ENCODE data around the gene ZNF362. TPM values are rescaled to one million over a fixed set of nuclear protein-coding genes. Genes with fewer than 3 reads are reported as not detected.

ZNF362 gene
- total RNA-seq, 2 donors from 2014 or later, result 3.0 to 14.1 TPM

DNA sequence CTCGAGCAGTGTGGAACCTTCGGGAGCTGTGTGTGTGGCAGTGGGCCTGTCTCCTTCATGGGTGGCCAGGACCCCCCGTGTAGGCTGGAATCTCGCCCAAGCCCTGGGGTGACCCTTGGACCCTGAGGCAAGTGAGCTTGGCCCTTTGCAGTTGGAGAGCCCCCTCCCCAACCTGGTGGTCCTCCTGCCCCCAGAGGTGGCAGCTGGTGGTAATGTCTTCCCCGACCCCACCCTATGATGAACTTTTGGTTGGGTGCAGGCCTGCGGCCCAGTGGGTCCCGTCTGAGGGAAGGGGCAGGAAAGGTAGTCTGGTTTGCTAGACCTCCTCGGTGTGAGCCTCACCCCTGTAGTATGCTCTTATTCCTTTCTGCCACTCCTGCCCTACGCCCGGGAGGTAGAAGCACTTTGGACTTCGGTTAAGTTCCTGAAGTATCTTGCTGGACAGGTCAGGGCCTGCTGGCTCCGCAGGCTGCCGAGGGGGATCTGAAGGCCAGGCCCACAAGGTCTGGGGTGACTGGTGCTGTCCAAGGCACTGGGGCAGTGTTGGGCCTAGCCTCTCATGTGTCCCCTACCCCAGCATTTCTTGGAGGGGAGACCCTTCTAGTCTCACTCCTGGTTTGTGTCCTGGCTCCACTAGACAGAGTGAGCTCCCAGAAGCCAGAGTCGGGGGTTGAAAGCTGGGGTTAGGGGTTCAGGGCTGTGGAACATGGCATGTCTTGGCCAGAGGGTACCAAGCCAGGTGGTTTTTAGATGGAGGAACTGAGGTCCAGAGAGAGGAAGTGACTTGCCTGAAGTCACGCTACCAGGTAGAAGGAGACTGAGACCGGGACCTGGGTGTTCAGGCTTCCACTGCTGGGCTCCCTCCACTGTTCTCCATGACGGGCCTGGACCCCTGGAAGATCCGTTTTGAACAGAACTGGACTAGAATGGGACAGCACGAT, 1.8 kb downstream of the ZNF362 start:
- no peak for DNase-seq (ENCODE audit: low spot score in 2 of 2)
- H3K36me3 Mint-ChIP-seq, result peaks cover 5 to 6% of the 10 kb centered on the region in 2 donors
- H3K9me3 Mint-ChIP-seq, result no peaks in the 10 kb centered on the region
- ATAC-seq, result no peak
- H3K27ac Mint-ChIP-seq, result peak overlapping the region in 1 of 2 donors; percentile 98

DNA sequence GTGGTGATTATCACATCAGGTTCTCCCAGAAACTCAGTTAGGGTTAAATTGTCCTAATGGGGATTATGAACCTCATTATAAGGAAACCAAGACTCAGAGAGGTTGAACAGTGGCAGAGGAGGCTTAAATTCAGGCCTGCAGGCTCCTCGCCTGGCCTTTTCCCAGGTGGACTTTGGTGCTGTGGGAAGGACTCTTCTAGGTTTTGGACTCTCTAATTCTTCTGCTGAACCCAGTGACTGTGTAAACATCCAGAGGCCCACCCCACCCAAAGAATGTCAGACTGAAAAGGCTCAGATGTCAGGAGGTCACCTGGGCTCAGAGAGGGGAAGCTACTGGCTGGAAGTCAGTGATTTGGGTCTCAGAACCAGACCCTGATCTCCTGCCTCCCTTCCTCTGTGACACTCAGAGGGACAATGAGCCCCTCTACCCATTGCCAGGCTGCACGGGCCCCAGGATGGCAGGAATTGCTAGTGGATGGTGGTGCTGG, 2.5 kb downstream of the ZNF362 start:
- Mint-ChIP-seq H3K36me3 (peaks cover 5 to 6% of the 10 kb centered on the region in 2 donors), H3K9me3 (no peaks in the 10 kb centered on the region), H3K27ac (peak overlapping the region in 1 of 2 donors; percentile 42)
- no peak for DNase-seq (ENCODE audit: low spot score in 2 of 2)
- no peak for ATAC-seq

- DNase-seq (ENCODE audit: low spot score in 2 of 2), result no peak
- peak overlapping the region; percentile 49 to 85 for H3K27ac Mint-ChIP-seq
- ATAC-seq, result peak; percentile 25 to 52
- H3K36me3 Mint-ChIP-seq, result peaks cover 5 to 6% of the 10 kb centered on the region in 2 donors
- no peaks in the 10 kb centered on the region for H3K9me3 Mint-ChIP-seq
Measured at GRCh38 chr1:33259879-33260278, 3.6 kb downstream of the ZNF362 start.

- no peak for DNase-seq (ENCODE audit: low spot score in 2 of 2)
Measured at GRCh38 chr1:33260439-33260838, 4.1 kb downstream of the ZNF362 start.

DNA sequence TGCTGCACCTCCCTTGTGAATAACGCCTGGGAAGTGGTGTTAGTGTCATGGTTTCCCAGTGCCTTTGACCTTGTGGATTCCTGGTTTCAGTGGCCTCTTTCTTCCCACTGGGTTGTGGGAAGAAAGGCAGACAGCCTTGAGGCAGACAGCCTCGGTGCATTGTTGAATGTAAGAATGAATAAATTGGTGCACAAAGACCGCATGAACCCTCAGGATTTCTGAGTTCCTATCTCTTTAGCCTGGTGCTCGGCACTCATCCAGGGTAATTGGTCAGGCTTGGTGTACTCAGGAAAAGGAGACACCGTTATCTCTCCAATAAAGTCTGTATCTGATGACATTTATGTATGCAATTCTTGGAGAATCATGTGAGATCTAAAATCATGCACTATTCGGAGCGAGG, 5.1 kb downstream of the ZNF362 start:
- DNase-seq (ENCODE audit: low spot score in 2 of 2) (no peak), ATAC-seq (no peak)
- no peaks in the 10 kb centered on the region for H3K9me3 Mint-ChIP-seq
- peaks cover 5 to 6% of the 10 kb centered on the region in 2 donors for H3K36me3 Mint-ChIP-seq
- H3K27ac Mint-ChIP-seq, result no peak overlapping the region

More at GRCh38 chr1:33260439-33260838, 4.1 kb downstream of the ZNF362 start:
- H3K27ac Mint-ChIP-seq, result peak overlapping the region in 1 of 2 donors; percentile 49
- H3K9me3 Mint-ChIP-seq, result no peaks in the 10 kb centered on the region
- no peak for ATAC-seq
- H3K36me3 Mint-ChIP-seq, result peaks cover 5 to 6% of the 10 kb centered on the region in 2 donors

GRCh38 chr1:33263890-33264504, 7.7 kb downstream of the ZNF362 start:
- Mint-ChIP-seq H3K27ac (no peak overlapping the region), H3K9me3 (no peaks in the 10 kb centered on the region), H3K36me3 (no peaks in the 10 kb centered on the region)
- DNase-seq (ENCODE audit: low spot score in 2 of 2), result no peak
- ATAC-seq, result no peak

DNA sequence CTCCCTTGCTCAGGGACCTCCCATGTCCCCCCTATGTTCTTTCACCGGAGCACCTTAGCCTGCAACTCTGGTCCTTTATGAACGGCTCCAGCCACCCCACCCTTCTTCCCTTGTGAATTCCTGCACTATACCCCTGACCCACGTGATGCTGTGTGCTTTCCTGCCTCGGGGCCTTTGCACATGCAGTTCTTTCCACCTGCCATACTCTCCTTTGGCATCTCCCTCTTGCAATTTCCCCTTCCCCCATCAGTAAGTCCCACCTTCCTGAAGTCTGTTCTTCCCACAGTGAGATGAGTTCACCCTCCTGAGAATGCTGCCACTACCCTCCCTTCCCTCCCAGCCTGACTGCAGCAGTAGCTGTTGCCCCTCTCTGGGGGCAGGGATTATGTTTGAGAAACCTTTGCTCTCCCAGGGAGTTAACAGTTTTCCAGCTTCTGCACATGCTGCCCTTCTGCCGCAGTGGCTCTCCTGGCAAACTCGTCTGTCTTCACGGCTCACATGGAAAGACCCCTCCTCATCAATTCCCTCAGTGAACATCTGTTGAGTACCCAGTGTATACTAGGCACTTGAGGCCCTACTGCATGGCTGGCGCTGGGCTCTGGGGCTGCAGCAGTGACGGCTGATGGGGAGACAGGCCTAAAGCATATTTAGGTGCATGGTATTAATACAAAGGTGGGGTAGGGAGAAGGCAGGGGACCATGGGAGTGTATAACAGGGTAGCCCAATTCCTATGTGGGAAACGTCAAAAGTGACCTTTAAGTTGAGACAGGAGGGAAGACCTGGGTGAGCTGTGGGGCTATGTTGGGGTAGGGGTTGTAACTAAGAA, 9.7 kb downstream of the ZNF362 start:
- H3K27ac Mint-ChIP-seq, result no peak overlapping the region
- no peak for ATAC-seq

GRCh38 chr1:33266766-33267165, 10.5 kb downstream of the ZNF362 start:
- no peak for DNase-seq (ENCODE audit: low spot score in 2 of 2)
- Mint-ChIP-seq H3K36me3 (no peaks in the 10 kb centered on the region), H3K9me3 (no peaks in the 10 kb centered on the region), H3K27ac (peak overlapping the region in 1 of 2 donors; percentile 80)
- no peak for ATAC-seq

More for the DNA sequence above, 9.7 kb downstream of the ZNF362 start:
- Mint-ChIP-seq H3K36me3 (no peaks in the 10 kb centered on the region), H3K9me3 (no peaks in the 10 kb centered on the region)
- DNase-seq (ENCODE audit: low spot score in 2 of 2), result no peak

- Mint-ChIP-seq H3K27ac (peak overlapping the region in 1 of 2 donors; percentile 80), H3K9me3 (no peaks in the 10 kb centered on the region), H3K36me3 (no peaks in the 10 kb centered on the region)
- DNase-seq (ENCODE audit: low spot score in 2 of 2) (no peak), ATAC-seq (no peak)
Measured at GRCh38 chr1:33267468-33268205, 11.3 kb downstream of the ZNF362 start.

GRCh38 chr1:33268457-33268856, 12.2 kb downstream of the ZNF362 start:
- no peak for DNase-seq (ENCODE audit: low spot score in 2 of 2)
- Mint-ChIP-seq H3K27ac (peak overlapping the region in 1 of 2 donors; percentile 80), H3K9me3 (no peaks in the 10 kb centered on the region), H3K36me3 (no peaks in the 10 kb centered on the region)
- ATAC-seq, result no peak

GRCh38 chr1:33268927-33269610, 12.8 kb downstream of the ZNF362 start:
- no peaks in the 10 kb centered on the region for H3K36me3 Mint-ChIP-seq
- H3K9me3 Mint-ChIP-seq, result no peaks in the 10 kb centered on the region
- H3K27ac Mint-ChIP-seq, result no peak overlapping the region
- ATAC-seq, result no peak
- no peak for DNase-seq (ENCODE audit: low spot score in 2 of 2)

- DNase-seq (ENCODE audit: low spot score in 2 of 2), result no peak
- no peaks in the 10 kb centered on the region for H3K36me3 Mint-ChIP-seq
- ATAC-seq, result no peak
- no peak overlapping the region for H3K27ac Mint-ChIP-seq
- no peaks in the 10 kb centered on the region for H3K9me3 Mint-ChIP-seq
Measured at GRCh38 chr1:33269621-33270020, 13.3 kb downstream of the ZNF362 start.

- ATAC-seq, result no peak
- Mint-ChIP-seq H3K27ac (no peak overlapping the region), H3K36me3 (no peaks in the 10 kb centered on the region), H3K9me3 (no peaks in the 10 kb centered on the region)
- no peak for DNase-seq (ENCODE audit: low spot score in 2 of 2)
Measured at GRCh38 chr1:33270379-33270778, 14.1 kb downstream of the ZNF362 start.

- H3K27ac Mint-ChIP-seq, result peak overlapping the region; percentile 14 to 56
Measured at GRCh38 chr1:33270808-33271465, 14.6 kb downstream of the ZNF362 start.

More at GRCh38 chr1:33270808-33271465, 14.6 kb downstream of the ZNF362 start:
- Mint-ChIP-seq H3K9me3 (no peaks in the 10 kb centered on the region), H3K36me3 (no peaks in the 10 kb centered on the region)
- ATAC-seq (no peak), DNase-seq (ENCODE audit: low spot score in 2 of 2) (no peak)

Data from activated naive CD4-positive, alpha-beta T cell treated with anti-CD3 and anti-CD28 coated beads, Interleukin-2, amount 50 U/mL, for 72 hours (primary cell).